Sigmoid colon (tissue), 7 donors: ENCODE measurements around the gene MINK1. TPM values are rescaled to one million over a fixed set of nuclear protein-coding genes. Genes with fewer than 3 reads are reported as not detected.

ENCODE experiments used
- DNase-seq: peaks from one replicate; pipeline ENCODE4 v3.0.0-alpha.2; 2019
- H3K27ac ChIP-seq, 4 donors: fragments of 200-600 bp; sonication (generic); one replicate each; pipeline ENCODE4 v1.5.1; 2016 to 2019; ENCODE audit warnings: mild to moderate bottlenecking in 1 of 4
- H3K27me3 ChIP-seq, 3 donors: fragments of 200-600 bp; sonication (generic); one replicate each; pipeline ENCODE4 v1.5.1; 2019; ENCODE audit warnings: mild to moderate bottlenecking in 1 of 3
- H3K36me3 ChIP-seq, 4 donors: fragments of 200-600 bp; sonication (generic); one replicate each; pipeline ENCODE4 v1.5.1; 2016 to 2019
- H3K4me1 ChIP-seq, 4 donors: fragments of 200-600 bp; sonication (generic); one replicate each; pipeline ENCODE4 v1.5.1; 2017 to 2019
- H3K4me3 ChIP-seq, 4 donors: fragments of 200-600 bp; sonication (generic); one replicate each; pipeline ENCODE4 v1.5.1; 2017 to 2019; ENCODE audit warnings: mild to moderate bottlenecking in 2 of 4, moderate library complexity in 1 of 4
- H3K9me3 ChIP-seq, 4 donors: fragments of 200-600 bp in 3 of 4; sonication (generic) in 3 of 4; one replicate each; pipeline versions ENCODE4 v1.5.1 to v1.6.1; 2013 to 2019
- CTCF ChIP-seq, 4 experiments: fragments of 450-650 bp in 3 of 4; fragments of 200-600 bp in 1 of 4; IDR thresholded peaks; one replicate each; pipeline ENCODE4 v1.5.1; 2016 to 2019; ENCODE audit warnings: antibody characterized with exemption in 4 of 4, mild to moderate bottlenecking in 3 of 4, moderate library complexity in 2 of 4
- EP300 ChIP-seq, 4 donors: sonication (generic); formaldehyde crosslinking; IDR thresholded peaks; one replicate each; pipeline ENCODE4 v1.6.1; 2017; ENCODE audit warnings: antibody characterized with exemption in 4 of 4
- POLR2A ChIP-seq, 2 donors: fragments of 450-650 bp; IDR thresholded peaks; one replicate each; pipeline ENCODE4 v1.6.1; 2016; ENCODE audit warnings: antibody characterized with exemption in 2 of 2, mild to moderate bottlenecking in 2 of 2, moderate library complexity in 2 of 2
- POLR2AphosphoS5 ChIP-seq, 4 donors: sonication (generic); formaldehyde crosslinking; IDR thresholded peaks; one replicate each; pipeline ENCODE4 v1.6.1; 2017; ENCODE audit warnings: antibody characterized with exemption in 4 of 4
- WGBS, 2 donors: extraction: QIAGEN DNeasy Blood & Tissue Kit; methylation state at CpG; one replicate each; pipeline ENCODE4 v1.1.7; 2013; 5-methylcytosine and 5-hydroxymethylcytosine counted together
- intact Hi-C: fragments of 100-400 bp; cut with DNase I; formaldehyde crosslinking; loops from one replicate; pipeline ENCODE4 v1.15.1; 2023
- polyA plus RNA-seq, 3 donors: library from polyadenylated mRNA; stranded (reverse); fragments of 200-250 nt; gene quantifications; one replicate each; pipeline ENCODE4 v1.2.3, GENCODE V29; 2013
- total RNA-seq, 4 donors: library from RNA; depleted of rRNA; stranded (reverse); fragments of >200 nt; gene quantifications; one replicate each; pipeline ENCODE4 v1.1.0, GENCODE V29; 2016
- donor health status: healthy with polysubstance abuse.
- donor health status: Bipolar disorder and iron deficiency.
- donor health status: healthy.

The MINK1 gene
- total and polyA plus RNA-seq, 7 donors, result 17.1 to 117 (median 43.8) TPM

GRCh38 chr17:4815043-4815675 lies 18.0 kb upstream of the MINK1 start:
- no peaks in the 10 kb centered on the region for H3K9me3 ChIP-seq
- H3K4me3 ChIP-seq, result no peak overlapping the region
- H3K27ac ChIP-seq, result no peak overlapping the region
- H3K36me3 ChIP-seq, result peaks cover 10 to 44% (median 10%) of the 10 kb centered on the region in 4 donors
- no peaks in the 10 kb centered on the region for H3K27me3 ChIP-seq
- no peak for DNase-seq
- intact Hi-C loops, result no loop called here
- no peak for TF ChIP-seq CTCF (IDR thresholded peaks at IDR 0.05)
- H3K4me1 ChIP-seq, result no peaks in the 10 kb centered on the region
- 83% methylated on average over 7 of the region's 7 CpGs for WGBS, 2 donors

GRCh38 chr17:4816826-4817225 lies 16.3 kb upstream of the MINK1 start:
- no peak for DNase-seq
- H3K27ac ChIP-seq, result no peak overlapping the region
- no peak overlapping the region for H3K4me3 ChIP-seq
- intact Hi-C loops, result no loop called here
- no peaks in the 10 kb centered on the region for H3K27me3 ChIP-seq
- TF ChIP-seq POLR2AphosphoS5 (IDR thresholded peaks at IDR 0.05) (no peak), CTCF (IDR thresholded peaks at IDR 0.05) (no peak), POLR2A (IDR thresholded peaks at IDR 0.05) (no peak)
- no peaks in the 10 kb centered on the region for H3K9me3 ChIP-seq
- peaks cover 10 to 48% (median 10%) of the 10 kb centered on the region in 4 donors for H3K36me3 ChIP-seq
- no peaks in the 10 kb centered on the region for H3K4me1 ChIP-seq
- 94% methylated on average over 13 of the region's 13 CpGs for WGBS, 2 donors

GRCh38 chr17:4818276-4818675 lies 14.9 kb upstream of the MINK1 start:
- no peak overlapping the region for H3K4me3 ChIP-seq
- peaks cover 10 to 62% (median 10%) of the 10 kb centered on the region in 4 donors for H3K36me3 ChIP-seq
- H3K9me3 ChIP-seq, result no peaks in the 10 kb centered on the region
- no peak overlapping the region for H3K27ac ChIP-seq
- TF ChIP-seq POLR2AphosphoS5 (IDR thresholded peaks at IDR 0.05) (no peak), CTCF (IDR thresholded peaks at IDR 0.05) (no peak), POLR2A (IDR thresholded peaks at IDR 0.05) (no peak), EP300 (IDR thresholded peaks at IDR 0.05) (no peak)
- H3K4me1 ChIP-seq, result no peaks in the 10 kb centered on the region
- 80 to 83% methylated on average over 12 of the region's 12 CpGs for WGBS, 2 donors
- no peaks in the 10 kb centered on the region for H3K27me3 ChIP-seq
- intact Hi-C loops, result no loop called here
- no peak for DNase-seq

- no peak for TF ChIP-seq POLR2AphosphoS5 (IDR thresholded peaks at IDR 0.05)
- no peak for TF ChIP-seq POLR2A (IDR thresholded peaks at IDR 0.05)
- no peak for TF ChIP-seq CTCF (IDR thresholded peaks at IDR 0.05)
- intact Hi-C loops, result no loop called here
- Histone ChIP-seq H3K4me3 (no peak overlapping the region), H3K9me3 (no peaks in the 10 kb centered on the region), H3K36me3 (peaks cover 0 to 44% (median 3%) of the 10 kb centered on the region in 4 donors), H3K27me3 (no peaks in the 10 kb centered on the region), H3K4me1 (no peaks in the 10 kb centered on the region), H3K27ac (no peak overlapping the region)
- no peak for DNase-seq
- WGBS, 2 donors, result 82 to 85% methylated on average over 3 of the region's 3 CpGs
These were observed 10.3 kb upstream of the MINK1 start for GRCh38 chr17:4822835-4823234.
